HG03521 (cell line): ENCODE results near the gene TRIM60.
"Not testable (repeated sequence)": the region's sequence is repeated elsewhere in the genome, so short reads cannot be mapped to it uniquely, and the experiment has no call there.

Experiments used
- ATAC-seq: cut with Tn5 transposase; IDR thresholded peaks from one replicate; pipeline ENCODE4 v1.9.1; 2021; ENCODE audit warnings: mild to moderate bottlenecking, moderate library complexity; ENCODE audit not compliant: unreplicated experiment

Gene TRIM60

GRCh38 chr4:165052627-165053026 is 20.8 kb downstream of the TRIM60 start:
- ATAC-seq = no peak

- ATAC-seq = no peak
These were observed 21.8 kb downstream of the TRIM60 start, which contains the start of gene TRIM75 for GRCh38 chr4:165053645-165054044. Gene TRIM75, plus strand, starts transcription at chr4:165053866. Its CDS starts 5,282 bp downstream, at chr4:165059148.

GRCh38 chr4:165055601-165056000 is 23.8 kb downstream of the TRIM60 start:
- no peak for ATAC-seq

- ATAC-seq = no peak
These were observed 26.9 kb downstream of the TRIM60 start for GRCh38 chr4:165058666-165059065.

- ATAC-seq = no peak
These were observed 27.6 kb downstream of the TRIM60 start for GRCh38 chr4:165059386-165059785.

- ATAC-seq = no peak
These were observed 29.1 kb downstream of the TRIM60 start for GRCh38 chr4:165060938-165061337.

GRCh38 chr4:165070560-165070959 is 38.8 kb downstream of the TRIM60 start:
- ATAC-seq = no peak

- ATAC-seq = not testable (repeated sequence)
These were observed 41.5 kb downstream of the TRIM60 start for GRCh38 chr4:165073346-165073745.

- ATAC-seq = no peak
These were observed 45.3 kb downstream of the TRIM60 start for GRCh38 chr4:165077034-165077578.

GRCh38 chr4:165079476-165079875 is 47.7 kb downstream of the TRIM60 start:
- no peak for ATAC-seq

- not testable (repeated sequence) for ATAC-seq
These were observed 53.0 kb downstream of the TRIM60 start for GRCh38 chr4:165084787-165085186.

- no peak for ATAC-seq
These were observed 54.1 kb downstream of the TRIM60 start for GRCh38 chr4:165085946-165086345.

- no peak for ATAC-seq
These were observed 56.6 kb downstream of the TRIM60 start for GRCh38 chr4:165088366-165088765.
